Measurements from ENCODE around the gene KRT35. TPM values are rescaled to one million over a fixed set of nuclear protein-coding genes. Genes with fewer than 3 reads are reported as not detected.

KRT35 gene
- total and polyA plus RNA-seq, 2 donors (not counting 1 experiment from before 2014, with no cell fraction given) = not detected

DNA sequence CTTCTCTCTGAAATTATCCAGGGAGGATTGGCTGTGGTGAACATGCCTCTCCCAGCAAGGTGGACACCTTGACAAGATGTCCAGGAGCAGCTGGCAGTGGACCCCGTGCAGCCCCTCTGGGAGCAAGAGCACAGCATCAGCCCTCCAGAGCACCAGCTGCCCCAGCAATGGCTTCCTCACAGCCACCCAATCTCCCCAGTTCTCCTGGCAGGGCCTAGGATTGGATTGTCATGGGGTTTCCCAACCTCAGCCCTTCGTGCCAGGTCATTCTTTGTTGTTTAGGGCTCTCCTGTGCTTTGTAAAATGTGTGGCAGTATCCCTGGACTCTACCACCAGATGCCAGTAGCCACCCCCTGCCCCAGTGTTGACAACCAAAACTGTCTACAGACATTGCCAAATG, 10.5 kb upstream of the KRT35 start:
- Histone ChIP-seq H3K36me3 (ENCODE audit: control insufficient read depth, insufficient read depth, low read length) (no peaks in the 10 kb centered on the region), H3K9ac (ENCODE audit: insufficient read depth, low read length) (no peak overlapping the region), H3K27ac (ENCODE audit: insufficient read depth, low read length) (no peak overlapping the region), H3K9me3 (ENCODE audit: control insufficient read depth, insufficient read depth, low read depth, low read length) (no peaks in the 10 kb centered on the region), H3K27me3 (ENCODE audit: control insufficient read depth, insufficient read depth, low read length) (no peaks in the 10 kb centered on the region), H3K4me2 (ENCODE audit: extremely low read depth, insufficient read depth, low read length) (no peak overlapping the region), H3K79me2 (ENCODE audit: control insufficient read depth, insufficient read depth, low read length) (no peaks in the 10 kb centered on the region), H2AFZ (ENCODE audit: low read length) (no peak overlapping the region), H3K4me3 (replicated peaks in 1 of 4; ENCODE audit: control extremely low read depth in 1 of 4, insufficient read depth in 1 of 4, low read depth in 3 of 4, low read length in 4 of 4) (no peak overlapping the region), H4K20me1 (ENCODE audit: control insufficient read depth, extremely low read depth, insufficient read depth, low read length) (no peaks in the 10 kb centered on the region), H3K4me1 (ENCODE audit: control insufficient read depth, extremely low read depth, insufficient read depth, low read length) (peaks cover 11% of the 10 kb centered on the region)
- DNase-seq (ENCODE audit: low read depth in 2 of 2) = no peak
- no peak for TF ChIP-seq EZH2 (IDR thresholded peaks at IDR 0.05; ENCODE audit: low read length, missing control alignments)
- TF ChIP-seq, protein P1, sequence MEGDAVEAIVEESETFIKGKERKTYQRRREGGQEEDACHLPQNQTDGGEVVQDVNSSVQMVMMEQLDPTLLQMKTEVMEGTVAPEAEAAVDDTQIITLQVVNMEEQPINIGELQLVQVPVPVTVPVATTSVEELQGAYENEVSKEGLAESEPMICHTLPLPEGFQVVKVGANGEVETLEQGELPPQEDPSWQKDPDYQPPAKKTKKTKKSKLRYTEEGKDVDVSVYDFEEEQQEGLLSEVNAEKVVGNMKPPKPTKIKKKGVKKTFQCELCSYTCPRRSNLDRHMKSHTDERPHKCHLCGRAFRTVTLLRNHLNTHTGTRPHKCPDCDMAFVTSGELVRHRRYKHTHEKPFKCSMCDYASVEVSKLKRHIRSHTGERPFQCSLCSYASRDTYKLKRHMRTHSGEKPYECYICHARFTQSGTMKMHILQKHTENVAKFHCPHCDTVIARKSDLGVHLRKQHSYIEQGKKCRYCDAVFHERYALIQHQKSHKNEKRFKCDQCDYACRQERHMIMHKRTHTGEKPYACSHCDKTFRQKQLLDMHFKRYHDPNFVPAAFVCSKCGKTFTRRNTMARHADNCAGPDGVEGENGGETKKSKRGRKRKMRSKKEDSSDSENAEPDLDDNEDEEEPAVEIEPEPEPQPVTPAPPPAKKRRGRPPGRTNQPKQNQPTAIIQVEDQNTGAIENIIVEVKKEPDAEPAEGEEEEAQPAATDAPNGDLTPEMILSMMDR (conservative IDR thresholded peaks at IDR 0.05 in 1 of 2, IDR thresholded peaks at IDR 0.05 in 1 of 2; ENCODE audit: low read depth in 1 of 2, low read length in 2 of 2) = no peak

DNA sequence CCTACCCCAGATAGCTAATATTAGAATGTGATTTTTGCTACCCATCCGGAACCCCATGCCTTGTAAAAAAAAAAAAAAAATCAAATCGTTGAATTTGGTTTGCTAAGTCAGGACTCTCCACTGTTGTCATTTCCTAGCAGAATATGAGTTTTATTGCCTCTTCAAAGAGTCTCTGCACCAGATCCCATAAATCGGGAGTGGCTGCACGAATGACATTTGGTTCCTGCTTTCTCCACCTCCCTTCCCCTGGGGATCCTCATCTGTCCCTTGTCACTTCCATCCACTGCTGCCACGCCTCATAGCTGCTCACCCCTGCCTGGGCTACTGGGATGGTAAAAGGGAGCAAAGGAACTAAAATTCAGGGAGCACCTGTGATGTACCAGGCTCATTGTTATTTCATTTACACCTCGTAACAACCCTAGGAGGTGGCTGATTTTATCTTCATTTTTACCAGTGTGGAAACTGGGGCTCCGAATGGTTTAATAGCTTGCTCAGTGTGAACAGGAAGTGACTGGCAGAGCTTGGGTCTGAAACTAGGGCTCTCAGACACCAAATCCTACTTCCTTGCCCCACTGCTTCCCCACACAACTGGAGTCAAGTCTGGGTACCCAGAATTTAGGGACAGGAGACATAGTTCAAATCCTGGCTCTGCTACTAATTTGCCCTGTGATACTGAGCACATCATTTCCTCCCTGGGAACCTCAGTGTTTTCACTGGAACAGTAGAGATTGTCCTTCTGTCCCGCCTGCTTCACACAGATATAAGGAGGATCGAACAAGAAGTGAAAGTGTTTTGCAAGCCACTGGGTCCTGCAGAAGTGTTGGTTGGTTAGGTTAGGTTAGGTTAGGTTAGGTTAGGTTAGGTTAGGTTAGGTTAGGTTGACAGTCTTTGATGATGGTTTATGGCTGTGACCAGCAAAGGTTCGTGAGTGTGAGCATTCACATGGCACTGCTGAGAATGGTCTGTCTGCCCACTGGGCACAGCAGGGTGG, 9.3 kb upstream of the KRT35 start:
- Histone ChIP-seq H3K27me3 (ENCODE audit: control insufficient read depth, insufficient read depth, low read length) (no peaks in the 10 kb centered on the region), H3K4me3 (replicated peaks in 1 of 4; ENCODE audit: control extremely low read depth in 1 of 4, insufficient read depth in 1 of 4, low read depth in 3 of 4, low read length in 4 of 4) (no peak overlapping the region), H2AFZ (ENCODE audit: low read length) (no peak overlapping the region), H3K4me1 (ENCODE audit: control insufficient read depth, extremely low read depth, insufficient read depth, low read length) (peaks cover 11% of the 10 kb centered on the region), H3K9ac (ENCODE audit: insufficient read depth, low read length) (no peak overlapping the region), H3K36me3 (ENCODE audit: control insufficient read depth, insufficient read depth, low read length) (no peaks in the 10 kb centered on the region), H3K4me2 (ENCODE audit: extremely low read depth, insufficient read depth, low read length) (no peak overlapping the region), H3K9me3 (ENCODE audit: control insufficient read depth, insufficient read depth, low read depth, low read length) (no peaks in the 10 kb centered on the region), H3K79me2 (ENCODE audit: control insufficient read depth, insufficient read depth, low read length) (no peaks in the 10 kb centered on the region), H4K20me1 (ENCODE audit: control insufficient read depth, extremely low read depth, insufficient read depth, low read length) (no peaks in the 10 kb centered on the region), H3K27ac (ENCODE audit: insufficient read depth, low read length) (no peak overlapping the region)
- TF ChIP-seq EZH2 (IDR thresholded peaks at IDR 0.05; ENCODE audit: low read length, missing control alignments) = no peak
- TF ChIP-seq, protein P1 (conservative IDR thresholded peaks at IDR 0.05 in 1 of 2, IDR thresholded peaks at IDR 0.05 in 1 of 2; ENCODE audit: low read depth in 1 of 2, low read length in 2 of 2) = no peak
- DNase-seq (ENCODE audit: low read depth in 2 of 2) = no peak

DNA sequence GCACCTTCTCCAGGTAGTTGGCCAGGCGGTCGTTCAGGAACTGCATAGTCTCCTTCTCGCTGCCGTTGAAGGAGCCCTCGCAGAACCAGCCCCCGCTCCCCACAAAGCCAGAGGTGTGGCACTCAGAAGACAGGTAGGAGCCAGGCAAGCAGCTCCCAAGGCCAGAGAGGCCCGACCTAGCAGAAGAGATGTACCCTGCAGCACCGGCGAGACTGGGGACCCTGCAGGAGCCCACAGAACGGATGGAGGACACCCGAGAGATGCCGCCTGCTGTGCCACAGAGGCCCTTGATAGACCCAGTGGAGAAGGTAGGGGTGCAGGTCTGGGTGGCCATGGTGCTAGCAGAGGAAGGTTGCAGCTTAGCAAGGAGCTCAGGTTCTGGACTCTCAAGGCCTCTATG, 8.6 kb upstream of the KRT35 start, which contains the start of gene KRT36:
Gene KRT36 (minus strand): TSS at position 380 of the 400 bp plus-strand sequence. CDS start 46 bp downstream, at position 334.
- no peaks in the 10 kb centered on the region for H3K9me3 ChIP-seq (ENCODE audit: control insufficient read depth, insufficient read depth, low read depth, low read length)
- H3K4me2 ChIP-seq (ENCODE audit: extremely low read depth, insufficient read depth, low read length) = no peak within 1 kb of the TSS
- no peaks in the 10 kb centered on the region for H4K20me1 ChIP-seq (ENCODE audit: control insufficient read depth, extremely low read depth, insufficient read depth, low read length)
- DNase-seq (ENCODE audit: low read depth in 2 of 2) = no peak
- H3K27me3 ChIP-seq (ENCODE audit: control insufficient read depth, insufficient read depth, low read length) = no peaks in the 10 kb centered on the region
- peaks cover 7% of the 10 kb centered on the region for H3K4me1 ChIP-seq (ENCODE audit: control insufficient read depth, extremely low read depth, insufficient read depth, low read length)
- no peaks in the 10 kb centered on the region for H3K79me2 ChIP-seq (ENCODE audit: control insufficient read depth, insufficient read depth, low read length)
- H3K4me3 ChIP-seq (replicated peaks in 1 of 4; ENCODE audit: control extremely low read depth in 1 of 4, insufficient read depth in 1 of 4, low read depth in 3 of 4, low read length in 4 of 4) = no peak within 1 kb of the TSS
- TF ChIP-seq, protein P1 (conservative IDR thresholded peaks at IDR 0.05 in 1 of 2, IDR thresholded peaks at IDR 0.05 in 1 of 2; ENCODE audit: low read depth in 1 of 2, low read length in 2 of 2) = no peak
- no peak for TF ChIP-seq EZH2 (IDR thresholded peaks at IDR 0.05; ENCODE audit: low read length, missing control alignments)
- H3K36me3 ChIP-seq (ENCODE audit: control insufficient read depth, insufficient read depth, low read length) = no peaks in the 10 kb centered on the region
- no peak within 1 kb of the TSS for H3K9ac ChIP-seq (ENCODE audit: insufficient read depth, low read length)
- no peak within 1 kb of the TSS for H3K27ac ChIP-seq (ENCODE audit: insufficient read depth, low read length)
- H2AFZ ChIP-seq (ENCODE audit: low read length) = no peak within 1 kb of the TSS
